Ascending aorta (tissue), 2 donors: Measurements from ENCODE around the gene DCAF17. TPM values are rescaled to one million over a fixed set of nuclear protein-coding genes. Genes with fewer than 3 reads are reported as not detected.
"Not testable (repeated sequence)": the region's sequence is repeated elsewhere in the genome, so short reads cannot be mapped to it uniquely, and the experiment has no call there.

ENCODE experiments used
- DNase-seq, 2 donors: peaks; one replicate each; pipeline ENCODE4 v3.0.0-alpha.2; 2019; ENCODE audit warnings: low spot score in 2 of 2
- H3K27ac ChIP-seq, 2 donors: fragments of 200-600 bp; sonication (generic); one replicate each; pipeline ENCODE4 v1.5.1; 2016 to 2017; ENCODE audit warnings: mild to moderate bottlenecking in 1 of 2
- H3K27me3 ChIP-seq: fragments of 200-600 bp; sonication (generic); one replicate; pipeline ENCODE4 v1.5.1; 2017
- H3K36me3 ChIP-seq, 2 donors: fragments of 200-600 bp; sonication (generic); one replicate each; pipeline ENCODE4 v1.5.1; 2016
- H3K4me1 ChIP-seq, 2 donors: fragments of 200-600 bp; sonication (generic); one replicate each; pipeline ENCODE4 v1.5.1; 2016 to 2017; ENCODE audit warnings: mild to moderate bottlenecking in 1 of 2
- H3K4me3 ChIP-seq, 2 donors: fragments of 200-600 bp; sonication (generic); one replicate each; pipeline ENCODE4 v1.5.1; 2016 to 2017; ENCODE audit warnings: mild to moderate bottlenecking in 1 of 2
- H3K9me3 ChIP-seq, 2 donors: fragments of 200-600 bp; sonication (generic); one replicate each; pipeline ENCODE4 v1.5.1; 2016
- intact Hi-C: fragments of 100-400 bp; cut with DNase I; formaldehyde crosslinking; loops from one replicate; pipeline ENCODE4 v1.15.1; 2023
- total RNA-seq: library from RNA; depleted of rRNA; stranded (reverse); fragments of >200 nt; gene quantifications from one replicate; pipeline ENCODE4 v1.1.0, GENCODE V29; 2016
- TF ChIP-seq, protein P1 (sequence below), 3 experiments: fragments of 200-600 bp in 2 of 3; fragments of 450-650 bp in 1 of 3; sonication (generic) in 2 of 3; IDR thresholded peaks; one replicate each; pipeline ENCODE4 v1.5.1; 2016 to 2019; ENCODE audit warnings: antibody characterized with exemption in 3 of 3, mild to moderate bottlenecking in 1 of 3, moderate library complexity in 1 of 3

The DCAF17 gene
- total RNA-seq, 1 donor from 2014 or later = 22.6 TPM

DNA sequence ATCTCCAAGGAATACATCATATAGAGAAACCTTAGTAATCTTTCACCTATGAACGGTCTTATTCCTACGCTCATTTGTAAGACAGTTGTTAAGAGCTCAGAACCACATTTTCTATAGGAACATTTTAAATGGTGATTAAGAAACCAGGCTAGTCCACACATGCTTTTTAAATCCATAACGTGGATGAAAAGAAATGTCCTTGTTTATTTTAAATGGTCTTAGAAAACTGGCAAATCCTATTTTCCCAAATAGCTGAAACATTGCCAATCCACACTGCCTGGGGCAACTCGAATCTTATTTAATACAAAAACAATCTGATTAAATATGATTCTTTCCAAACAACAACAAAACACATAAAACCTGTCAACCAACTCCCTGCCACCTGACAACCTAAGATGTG lies 23.9 kb upstream of the DCAF17 start:
- no peak overlapping the region for H3K27ac ChIP-seq
- no peaks in the 10 kb centered on the region for H3K36me3 ChIP-seq
- intact Hi-C loops = no loop called here
- TF ChIP-seq, protein P1, sequence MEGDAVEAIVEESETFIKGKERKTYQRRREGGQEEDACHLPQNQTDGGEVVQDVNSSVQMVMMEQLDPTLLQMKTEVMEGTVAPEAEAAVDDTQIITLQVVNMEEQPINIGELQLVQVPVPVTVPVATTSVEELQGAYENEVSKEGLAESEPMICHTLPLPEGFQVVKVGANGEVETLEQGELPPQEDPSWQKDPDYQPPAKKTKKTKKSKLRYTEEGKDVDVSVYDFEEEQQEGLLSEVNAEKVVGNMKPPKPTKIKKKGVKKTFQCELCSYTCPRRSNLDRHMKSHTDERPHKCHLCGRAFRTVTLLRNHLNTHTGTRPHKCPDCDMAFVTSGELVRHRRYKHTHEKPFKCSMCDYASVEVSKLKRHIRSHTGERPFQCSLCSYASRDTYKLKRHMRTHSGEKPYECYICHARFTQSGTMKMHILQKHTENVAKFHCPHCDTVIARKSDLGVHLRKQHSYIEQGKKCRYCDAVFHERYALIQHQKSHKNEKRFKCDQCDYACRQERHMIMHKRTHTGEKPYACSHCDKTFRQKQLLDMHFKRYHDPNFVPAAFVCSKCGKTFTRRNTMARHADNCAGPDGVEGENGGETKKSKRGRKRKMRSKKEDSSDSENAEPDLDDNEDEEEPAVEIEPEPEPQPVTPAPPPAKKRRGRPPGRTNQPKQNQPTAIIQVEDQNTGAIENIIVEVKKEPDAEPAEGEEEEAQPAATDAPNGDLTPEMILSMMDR (IDR thresholded peaks at IDR 0.05) = no peak
- H3K9me3 ChIP-seq = no peaks in the 10 kb centered on the region
- no peak overlapping the region for H3K4me3 ChIP-seq
- no peaks in the 10 kb centered on the region for H3K4me1 ChIP-seq
- H3K27me3 ChIP-seq = no peaks in the 10 kb centered on the region
- DNase-seq = no peak

DNA sequence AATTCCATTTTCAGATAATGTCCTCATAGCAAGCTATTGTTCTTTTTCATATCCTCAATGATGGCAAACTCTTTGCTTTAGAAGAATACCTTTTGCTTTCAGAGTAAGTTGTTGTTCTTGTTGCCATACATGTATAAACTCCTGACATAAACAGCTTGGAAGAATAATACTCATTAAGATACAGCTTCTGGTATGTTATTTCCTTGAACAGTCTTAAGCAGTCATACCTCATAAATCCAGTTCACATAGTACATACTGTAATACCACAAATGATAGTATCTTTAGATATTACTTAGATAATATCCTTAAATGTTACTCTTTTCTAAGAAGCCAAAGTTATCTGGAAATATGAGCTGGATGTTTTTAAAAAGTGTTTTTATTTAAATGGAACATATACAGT lies 23.4 kb upstream of the DCAF17 start:
- Histone ChIP-seq H3K4me1 (no peaks in the 10 kb centered on the region), H3K27me3 (no peaks in the 10 kb centered on the region), H3K4me3 (no peak overlapping the region), H3K27ac (no peak overlapping the region), H3K36me3 (no peaks in the 10 kb centered on the region), H3K9me3 (no peaks in the 10 kb centered on the region)
- TF ChIP-seq, protein P1 (IDR thresholded peaks at IDR 0.05) = no peak
- intact Hi-C loops = no loop called here
- DNase-seq = no peak

DNA sequence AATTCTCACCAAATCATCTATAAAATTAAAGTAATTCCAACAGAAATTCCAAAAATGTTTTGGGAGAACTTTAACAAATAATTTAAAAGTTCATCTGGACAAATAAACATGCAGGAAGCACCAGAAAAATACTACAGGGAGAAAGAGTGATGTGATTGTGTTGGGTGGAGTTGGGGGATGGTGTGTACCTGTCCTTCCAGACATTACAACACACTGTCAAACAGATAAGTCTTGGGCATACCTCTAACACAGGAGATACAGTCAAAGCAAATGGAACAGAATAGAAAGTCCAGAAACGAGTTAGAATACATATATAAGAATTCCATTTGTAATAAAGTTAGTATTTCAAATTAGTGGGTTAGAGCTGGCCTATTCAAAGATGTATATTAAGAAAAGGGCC lies 22.8 kb upstream of the DCAF17 start:
- Histone ChIP-seq H3K4me3 (no peak overlapping the region), H3K27ac (no peak overlapping the region), H3K36me3 (no peaks in the 10 kb centered on the region), H3K4me1 (no peaks in the 10 kb centered on the region), H3K9me3 (no peaks in the 10 kb centered on the region), H3K27me3 (no peaks in the 10 kb centered on the region)
- intact Hi-C loops = no loop called here
- TF ChIP-seq, protein P1 (IDR thresholded peaks at IDR 0.05) = no peak
- DNase-seq = no peak

DNA sequence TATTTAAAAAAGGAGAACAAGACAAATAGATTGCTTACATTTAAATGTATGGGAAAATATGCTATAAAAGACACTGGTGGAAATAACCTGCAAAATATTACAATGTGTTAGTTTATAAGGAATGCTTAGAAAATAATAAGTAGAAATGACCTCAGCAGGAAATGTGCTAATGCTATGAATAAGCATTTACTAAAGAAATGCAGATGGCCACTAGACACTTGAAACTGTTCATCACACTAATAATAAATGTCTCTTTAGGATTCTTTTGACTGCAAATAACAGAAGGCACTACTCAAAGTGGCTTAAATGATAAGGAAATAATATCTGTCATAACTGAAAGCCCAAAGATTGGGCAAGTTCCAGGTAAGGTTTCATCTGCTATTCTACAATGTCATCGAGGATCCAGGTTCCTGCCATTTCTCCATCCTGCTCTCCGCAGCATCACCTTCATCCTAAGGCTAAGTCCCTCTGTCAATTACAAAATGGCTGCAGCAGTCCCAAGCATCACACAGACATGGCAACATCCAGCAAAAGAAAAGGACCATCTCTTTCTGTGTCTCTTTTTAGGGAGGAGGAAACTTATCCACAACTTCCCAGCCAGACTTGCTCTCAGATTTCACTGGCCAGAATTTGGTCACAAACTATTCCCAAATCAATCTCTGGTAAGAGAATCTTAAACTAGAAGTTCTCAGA lies 22.1 kb upstream of the DCAF17 start:
- intact Hi-C loops = no loop called here
- TF ChIP-seq, protein P1 (IDR thresholded peaks at IDR 0.05) = no peak
- DNase-seq = no peak

DNA sequence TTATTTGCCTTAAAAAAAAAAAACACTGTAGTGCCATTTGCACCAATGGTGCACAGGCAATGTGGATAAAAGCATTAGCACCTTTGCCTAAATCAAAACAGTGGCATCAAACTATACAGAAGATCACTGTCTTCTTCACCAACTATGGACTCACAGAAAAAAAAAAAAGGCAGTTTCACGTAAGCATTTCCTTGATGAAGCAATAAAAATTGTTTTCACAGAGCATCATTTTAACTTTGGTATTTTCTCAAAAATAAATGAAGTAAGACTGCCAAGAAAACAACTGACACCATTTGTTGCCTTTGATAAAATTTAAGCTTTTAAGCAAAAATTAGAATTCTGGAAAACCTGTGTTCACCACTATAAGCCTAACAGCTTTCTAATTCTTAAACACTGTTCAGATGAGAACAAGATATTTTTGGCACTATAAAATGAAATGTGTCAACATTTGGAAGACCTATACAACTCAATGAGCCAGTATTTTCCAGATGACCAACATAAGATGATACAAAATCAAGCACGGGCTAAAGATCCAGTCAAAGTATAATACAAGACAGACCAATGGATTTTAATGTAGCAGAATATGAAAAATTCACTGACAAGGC lies 21.4 kb upstream of the DCAF17 start:
- Histone ChIP-seq H3K4me1 (no peaks in the 10 kb centered on the region), H3K9me3 (no peaks in the 10 kb centered on the region), H3K27me3 (no peaks in the 10 kb centered on the region), H3K27ac (no peak overlapping the region), H3K4me3 (no peak overlapping the region), H3K36me3 (no peaks in the 10 kb centered on the region)
- no peak for DNase-seq
- intact Hi-C loops = loop anchor here (1.0 kb wide), 1 partner anchor 438 kb away; no protein-coding TSS in a partner anchor
- TF ChIP-seq, protein P1 (IDR thresholded peaks at IDR 0.05) = no peak

More for the DNA sequence above, 22.1 kb upstream of the DCAF17 start:
- Histone ChIP-seq H3K36me3 (no peaks in the 10 kb centered on the region), H3K9me3 (no peaks in the 10 kb centered on the region), H3K4me1 (no peaks in the 10 kb centered on the region), H3K27ac (no peak overlapping the region), H3K4me3 (no peak overlapping the region), H3K27me3 (no peaks in the 10 kb centered on the region)

DNA sequence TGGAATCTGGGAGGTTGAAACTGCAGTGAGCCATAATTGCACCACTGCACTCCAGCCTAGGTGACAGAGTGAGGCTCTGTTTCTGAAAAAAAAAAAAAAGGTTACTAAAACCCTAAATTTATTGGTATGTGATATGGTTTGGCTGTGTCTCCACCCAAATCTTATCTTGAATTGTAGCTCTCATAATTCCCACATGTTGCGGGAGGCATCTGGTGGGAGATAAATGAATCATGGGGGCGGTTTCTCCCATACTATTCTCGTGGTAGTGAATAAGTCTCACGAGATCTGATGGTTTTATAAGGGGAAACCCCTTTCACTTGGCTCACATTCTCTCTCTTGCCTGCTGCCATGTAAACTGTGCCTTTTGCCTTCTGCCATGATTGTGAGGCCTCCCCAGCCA lies 19.4 kb upstream of the DCAF17 start:
- H3K4me3 ChIP-seq, H3K9me3 ChIP-seq, H3K4me1 ChIP-seq, H3K27ac ChIP-seq, H3K27me3 ChIP-seq, H3K36me3 ChIP-seq, DNase-seq: not testable (repeated sequence)
- intact Hi-C loops = loop anchor here (5.0 kb wide), 2 partner anchors 252 to 487 kb away; partner anchors contain the start of genes GORASP2 and TLK1
